Stimulated activated CD8-positive, alpha-beta memory T cell treated with anti-CD3 and anti-CD28 coated beads, Interleukin-12 subunit alpha, Interleukin-12 subunit beta, amount 100 ng/mL, for 1 hour (primary cell): Measurements from ENCODE around the gene GJA3.

Experiments
- DNase-seq: peaks from one replicate; pipeline ENCODE4 v3.0.0-alpha.2; 2020; ENCODE audit warnings: low read depth

GJA3 gene

GRCh38 chr13:20127562-20128458 is 33.0 kb downstream of the GJA3 start:
- DNase-seq = no peak

GRCh38 chr13:20127262-20127561 is 33.6 kb downstream of the GJA3 start:
- DNase-seq = no peak

- no peak for DNase-seq
These were observed 34.2 kb downstream of the GJA3 start for GRCh38 chr13:20126541-20127261.

- DNase-seq = no peak
These were observed 35.1 kb downstream of the GJA3 start for GRCh38 chr13:20125783-20126165.

- no peak for DNase-seq
These were observed 35.6 kb downstream of the GJA3 start for GRCh38 chr13:20125129-20125782.

- no peak for DNase-seq
These were observed 36.5 kb downstream of the GJA3 start for GRCh38 chr13:20124303-20124702.

GRCh38 chr13:20121159-20121525 is 39.7 kb downstream of the GJA3 start:
- DNase-seq = no peak

- DNase-seq = no peak
These were observed 40.9 kb downstream of the GJA3 start for GRCh38 chr13:20119960-20120359.

GRCh38 chr13:20118268-20119140 is 42.3 kb downstream of the GJA3 start:
- no peak for DNase-seq

GRCh38 chr13:20116213-20116612 is 44.6 kb downstream of the GJA3 start:
- DNase-seq = no peak

GRCh38 chr13:20114066-20114610 is 46.7 kb downstream of the GJA3 start:
- DNase-seq = no peak

GRCh38 chr13:20109037-20109436 is 51.8 kb downstream of the GJA3 start:
- DNase-seq = no peak

- no peak for DNase-seq
These were observed 54.1 kb downstream of the GJA3 start for GRCh38 chr13:20106742-20107141.

- DNase-seq = no peak
These were observed 55.6 kb downstream of the GJA3 start for GRCh38 chr13:20105161-20105689.

- no peak for DNase-seq
These were observed 58.2 kb downstream of the GJA3 start for GRCh38 chr13:20102525-20103180.

GRCh38 chr13:20101467-20102316 is 59.2 kb downstream of the GJA3 start:
- no peak for DNase-seq

GRCh38 chr13:20099319-20099718 is 61.5 kb downstream of the GJA3 start:
- DNase-seq = no peak

GRCh38 chr13:20093951-20094350 is 66.9 kb downstream of the GJA3 start:
- DNase-seq = no peak

GRCh38 chr13:20090349-20090748 is 70.5 kb downstream of the GJA3 start:
- no peak for DNase-seq
